ENCODE measurements around the gene UST.

DNA sequence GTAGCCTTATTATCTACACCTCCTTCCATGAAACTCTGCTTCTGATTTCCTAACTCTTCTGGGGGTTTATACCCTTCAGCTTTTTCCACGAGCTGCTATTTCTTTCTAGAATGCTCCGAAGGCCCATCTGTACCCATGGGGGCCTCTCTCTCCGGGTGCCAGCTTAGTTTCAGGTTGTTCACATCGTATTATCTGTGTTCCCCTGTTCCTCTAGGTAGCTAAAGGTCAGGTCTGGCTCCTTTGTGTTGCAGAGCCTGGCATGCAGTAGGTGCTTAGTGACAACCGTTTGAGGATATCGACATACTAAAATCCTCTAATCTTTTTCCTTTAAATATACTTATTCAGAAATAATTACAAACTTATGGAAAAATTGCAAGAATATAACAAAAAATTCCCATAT, 73.0 kb downstream of the UST start:
- TF ChIP-seq, protein P1, sequence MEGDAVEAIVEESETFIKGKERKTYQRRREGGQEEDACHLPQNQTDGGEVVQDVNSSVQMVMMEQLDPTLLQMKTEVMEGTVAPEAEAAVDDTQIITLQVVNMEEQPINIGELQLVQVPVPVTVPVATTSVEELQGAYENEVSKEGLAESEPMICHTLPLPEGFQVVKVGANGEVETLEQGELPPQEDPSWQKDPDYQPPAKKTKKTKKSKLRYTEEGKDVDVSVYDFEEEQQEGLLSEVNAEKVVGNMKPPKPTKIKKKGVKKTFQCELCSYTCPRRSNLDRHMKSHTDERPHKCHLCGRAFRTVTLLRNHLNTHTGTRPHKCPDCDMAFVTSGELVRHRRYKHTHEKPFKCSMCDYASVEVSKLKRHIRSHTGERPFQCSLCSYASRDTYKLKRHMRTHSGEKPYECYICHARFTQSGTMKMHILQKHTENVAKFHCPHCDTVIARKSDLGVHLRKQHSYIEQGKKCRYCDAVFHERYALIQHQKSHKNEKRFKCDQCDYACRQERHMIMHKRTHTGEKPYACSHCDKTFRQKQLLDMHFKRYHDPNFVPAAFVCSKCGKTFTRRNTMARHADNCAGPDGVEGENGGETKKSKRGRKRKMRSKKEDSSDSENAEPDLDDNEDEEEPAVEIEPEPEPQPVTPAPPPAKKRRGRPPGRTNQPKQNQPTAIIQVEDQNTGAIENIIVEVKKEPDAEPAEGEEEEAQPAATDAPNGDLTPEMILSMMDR (IDR thresholded peaks at IDR 0.05 in 4 of 5, conservative IDR thresholded peaks at IDR 0.05 in 1 of 5) = no peak
- TF ChIP-seq POLR2A (IDR thresholded peaks at IDR 0.05) = no peak

Measured in gastrocnemius medialis (tissue), 4 donors.